NOMO-1 treated with dmso at 0.1 percent for 144 hours (cell line): ENCODE measurements around the gene GABPB1.

Experiments used
- DNase-seq: peaks from one replicate; lab custom pipeline; 2025; ENCODE audit not compliant: unreplicated experiment; lab: John Stamatoyannopoulos, UW

Gene GABPB1

GRCh38 chr15:50345298-50345697 is 9.7 kb downstream of the GABPB1 start:
- DNase-seq: no peak

GRCh38 chr15:50344006-50344464 is 11.0 kb downstream of the GABPB1 start:
- DNase-seq: no peak

- no peak for DNase-seq
These were observed 13.3 kb downstream of the GABPB1 start for GRCh38 chr15:50341616-50342136.

GRCh38 chr15:50340416-50340815 is 14.6 kb downstream of the GABPB1 start:
- peak; percentile 31 for DNase-seq

- no peak for DNase-seq
These were observed 15.3 kb downstream of the GABPB1 start for GRCh38 chr15:50339717-50340116.

GRCh38 chr15:50335251-50335650 is 19.7 kb downstream of the GABPB1 start:
- no peak for DNase-seq

- DNase-seq: no peak
These were observed 21.8 kb downstream of the GABPB1 start for GRCh38 chr15:50333229-50333628.

GRCh38 chr15:50330921-50331320 is 24.1 kb downstream of the GABPB1 start:
- no peak for DNase-seq

GRCh38 chr15:50328116-50328515 is 26.9 kb downstream of the GABPB1 start:
- DNase-seq: no peak

GRCh38 chr15:50321680-50322210 is 33.3 kb downstream of the GABPB1 start:
- no peak for DNase-seq

GRCh38 chr15:50320504-50320903 is 34.5 kb downstream of the GABPB1 start:
- no peak for DNase-seq

GRCh38 chr15:50318697-50319096 is 36.3 kb downstream of the GABPB1 start:
- no peak for DNase-seq

- no peak for DNase-seq
These were observed 39.0 kb downstream of the GABPB1 start for GRCh38 chr15:50315814-50316630.

- DNase-seq: no peak
These were observed 42.4 kb downstream of the GABPB1 start for GRCh38 chr15:50312636-50313035.

- DNase-seq: no peak
These were observed 47.2 kb downstream of the GABPB1 start for GRCh38 chr15:50307799-50308198.

GRCh38 chr15:50304836-50305235 is 50.2 kb downstream of the GABPB1 start:
- DNase-seq: no peak

- no peak for DNase-seq
These were observed 52.4 kb downstream of the GABPB1 start for GRCh38 chr15:50302581-50302980.

GRCh38 chr15:50298340-50298739 is 56.7 kb downstream of the GABPB1 start:
- DNase-seq: no peak

- DNase-seq: no peak
These were observed 59.0 kb downstream of the GABPB1 start for GRCh38 chr15:50295966-50296365.

- DNase-seq: no peak
These were observed 65.2 kb downstream of the GABPB1 start for GRCh38 chr15:50289749-50290148.

- DNase-seq: no peak
These were observed 67.5 kb downstream of the GABPB1 start for GRCh38 chr15:50287324-50288116.

- DNase-seq: no peak
These were observed 73.6 kb downstream of the GABPB1 start for GRCh38 chr15:50281427-50281826.
